ENCODE measurements around the gene CAPG. TPM values are rescaled to one million over a fixed set of nuclear protein-coding genes. Genes with fewer than 3 reads are reported as not detected.

CAPG gene
- polyA plus RNA-seq, 2 of the 4 experiments (the other 2 are of a cell fraction), result 57.5 to 81.0 TPM

GRCh38 chr2:85430752-85431569 is 20.8 kb upstream of the CAPG start:
- no peak for FAIRE-seq
- H3K27ac ChIP-seq, result peak overlapping the region; percentile 62 to 80; a peak in 5 of 6 replicates
- H3K4me1 ChIP-seq, result peaks cover 62% of the 10 kb centered on the region
- no peaks in the 10 kb centered on the region for H3K9me3 ChIP-seq
- ATAC-seq, result no peak
- ChIA-PET POLR2A (interaction anchor here (1.0 to 4.6 kb wide), 4 partner anchors 9 to 119 kb away, joined by 3 to 30 read pairs (median 4); partner anchors contain the start of gene MAT2A), CTCF (interaction anchor here (0.6 to 41.9 kb wide), 3 partner anchors 9 to 144 kb away, joined by 3 to 1185 read pairs (median 209); partner anchors contain the start of genes GGCX, MAT2A and SH2D6)
- TF ChIP-seq E2F6 (IDR thresholded peaks at IDR 0.05; ENCODE audit: borderline replicate concordance, low read depth) (no peak), EP300 (IDR thresholded peaks at IDR 0.05) (no peak), FOSL2 (IDR thresholded peaks at IDR 0.05) (no peak), FOSL2 (CRISPR knock-in tag; IDR thresholded peaks at IDR 0.05) (no peak), RFX5 (IDR thresholded peaks at IDR 0.05) (no peak), KDM1A (IDR thresholded peaks at IDR 0.05; ENCODE audit: low read depth) (no peak), CHD2 (IDR thresholded peaks at IDR 0.05; ENCODE audit: low read length, partially characterized antibody) (no peak), ESRRA (IDR thresholded peaks at IDR 0.05; ENCODE audit: borderline replicate concordance, low read length) (no peak), HOXA7 (CRISPR knock-in tag; IDR thresholded peaks at IDR 0.05) (no peak), MYC (IDR thresholded peaks at IDR 0.05; ENCODE audit: borderline replicate concordance, low read length) (no peak), HOXB5 (CRISPR knock-in tag; IDR thresholded peaks at IDR 0.05) (no peak), NFE2L2 (conservative IDR thresholded peaks at IDR 0.05; ENCODE audit: low read length) (no peak), HOXB13 (CRISPR knock-in tag; IDR thresholded peaks at IDR 0.05; ENCODE audit: low read depth) (no peak), CHD4 (IDR thresholded peaks at IDR 0.05; ENCODE audit: borderline replicate concordance) (no peak), ZSCAN20 (CRISPR knock-in tag; IDR thresholded peaks at IDR 0.05) (no peak)
- no peak overlapping the region for H3K4me3 ChIP-seq
- WGBS (ENCODE audit: missing lambda C conversion rate), result 86% methylated on average over 15 of the region's 16 CpGs
- H3K4me2 ChIP-seq, result no peak overlapping the region
- DNase-seq (ENCODE audit: low read depth in 1 of 2, low spot score in 1 of 2), result no peak

GRCh38 chr2:85429924-85430289 is 19.7 kb upstream of the CAPG start:
- H3K9me3 ChIP-seq, result no peaks in the 10 kb centered on the region
- ChIA-PET POLR2A (interaction anchor here (3.0 to 4.6 kb wide), 2 partner anchors 8 to 110 kb away, joined by 17 to 30 read pairs; partner anchors contain the start of gene MAT2A), CTCF (interaction anchor here (1.0 to 41.9 kb wide), 6 partner anchors 8 to 116 kb away, joined by 3 to 1185 read pairs (median 4); partner anchors contain the start of genes GGCX, MAT2A and SH2D6)
- no peak for FAIRE-seq
- ATAC-seq, result no peak
- H3K4me1 ChIP-seq, result peaks cover 51% of the 10 kb centered on the region
- WGBS (ENCODE audit: missing lambda C conversion rate), result 75% methylated on average over 2 of the region's 2 CpGs
- H3K27ac ChIP-seq, result peak overlapping the region; percentile 62 to 80
- TF ChIP-seq CBX2 (IDR thresholded peaks at IDR 0.05; ENCODE audit: borderline replicate concordance, low read depth), result no peak
- H3K4me3 ChIP-seq, result no peak overlapping the region
- DNase-seq (ENCODE audit: low read depth in 1 of 2, low spot score in 1 of 2), result no peak
- H3K4me2 ChIP-seq, result 0 out of 3 replicates have a peak overlapping the region, but pooled peaks have one; percentile 4

DNA sequence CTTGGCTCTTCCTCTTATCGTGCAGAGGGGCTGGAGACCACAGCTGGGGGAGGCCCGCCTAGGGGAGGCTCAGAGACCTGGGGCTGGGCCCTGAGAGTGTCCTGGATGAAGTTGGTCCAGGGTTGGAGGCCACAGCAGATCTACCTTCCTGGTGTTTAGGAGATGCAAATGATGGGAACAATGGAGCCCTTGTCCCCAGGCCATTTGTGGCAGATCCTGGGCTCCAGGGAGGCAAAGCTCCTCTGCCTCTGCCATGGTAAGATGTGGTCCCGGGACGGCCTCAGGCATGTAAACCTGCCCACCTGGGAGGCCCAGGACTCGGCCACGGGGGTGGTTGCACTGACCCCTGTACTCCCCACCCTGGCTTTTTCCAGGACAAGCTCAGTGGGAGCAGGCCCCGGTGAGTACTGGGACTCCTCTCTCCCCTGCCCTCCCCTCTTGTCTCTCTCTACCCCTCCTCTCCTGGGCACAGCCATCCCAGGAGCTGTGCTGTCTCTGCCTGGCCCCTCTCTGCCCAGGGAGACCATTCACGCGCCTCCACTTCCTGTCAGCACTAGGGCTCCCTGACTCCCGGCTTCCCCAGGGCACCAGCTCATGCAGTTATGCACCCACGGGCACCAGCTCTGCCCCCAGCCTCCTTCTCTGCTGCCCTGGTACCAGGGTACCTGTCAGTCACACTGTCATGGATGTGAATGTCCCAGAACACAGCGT is 19.2 kb upstream of the CAPG start:
- Histone ChIP-seq H3K9me3 (no peaks in the 10 kb centered on the region), H3K4me3 (no peak overlapping the region), H3K27ac (peak overlapping the region; percentile 62 to 80), H3K4me2 (no peak overlapping the region), H3K4me1 (peaks cover 46% of the 10 kb centered on the region)
- FAIRE-seq (no peak), ATAC-seq (no peak), DNase-seq (ENCODE audit: low read depth in 1 of 2, low spot score in 1 of 2) (no peak)
- WGBS (ENCODE audit: missing lambda C conversion rate), result 91% methylated on average over 10 of the region's 12 CpGs
- CTCF ChIA-PET, result interaction anchor here (1.0 to 41.9 kb wide), 8 partner anchors 8 to 116 kb away, joined by 3 to 1185 read pairs (median 4); partner anchors contain the start of genes GGCX, MAT2A and SH2D6
- POLR2A ChIA-PET, result interaction anchor here (3.0 to 4.6 kb wide), 2 partner anchors 9 to 110 kb away, joined by 17 to 30 read pairs; partner anchors contain the start of gene MAT2A
- no peak for TF ChIP-seq FOSL2 (IDR thresholded peaks at IDR 0.05)
- TF ChIP-seq FOSL2 (CRISPR knock-in tag; IDR thresholded peaks at IDR 0.05), result no peak
- no peak for TF ChIP-seq HEYL (CRISPR knock-in tag; IDR thresholded peaks at IDR 0.05)
- no peak for TF ChIP-seq RCOR1 (IDR thresholded peaks at IDR 0.05; ENCODE audit: low read depth, low read length)
- no peak for TF ChIP-seq ZFP36 (IDR thresholded peaks at IDR 0.05; ENCODE audit: borderline replicate concordance, partially characterized antibody)
- TF ChIP-seq ATOH8 (CRISPR knock-in tag; IDR thresholded peaks at IDR 0.05; ENCODE audit: low read depth), result no peak
- TF ChIP-seq CBX2 (IDR thresholded peaks at IDR 0.05; ENCODE audit: borderline replicate concordance, low read depth), result no peak
- no peak for TF ChIP-seq HDAC2 (IDR thresholded peaks at IDR 0.05)
- TF ChIP-seq REST (IDR thresholded peaks at IDR 0.05), result no peak
- TF ChIP-seq MAZ (IDR thresholded peaks at IDR 0.05; ENCODE audit: borderline replicate concordance, low read depth, low read length), result no peak
- TF ChIP-seq CBX8 (IDR thresholded peaks at IDR 0.05), result no peak
- TF ChIP-seq TP53 (CRISPR knock-in tag; IDR thresholded peaks at IDR 0.05), result no peak
- no peak for TF ChIP-seq PBX3 (IDR thresholded peaks at IDR 0.05)
